ENCODE data around the gene XYLT1. TPM values are rescaled to one million over a fixed set of nuclear protein-coding genes. Genes with fewer than 3 reads are reported as not detected.

XYLT1 gene
- total and polyA plus RNA-seq, 2 of the 4 experiments (the other 2 are of a cell fraction), result 9.0 to 12.7 TPM

- dilution Hi-C loops (cut with HindIII; ENCODE audit: low sequenced_read_pairs, unreplicated experiment) (no loop called here), intact Hi-C loops (cut with micrococcal nuclease) (no loop called here), in situ Hi-C loops (cut with MboI; ENCODE audit: low sequenced_read_pairs) (loop anchor here (25.0 kb wide), 2 partner anchors 246 to 596 kb away; no protein-coding TSS in a partner anchor)
- H2AFZ ChIP-seq (replicated peaks; ENCODE audit: low read length, poor library complexity), result no peak overlapping the region
- ChIA-PET CTCF (interaction anchor here (0.9 to 1.6 kb wide), 2 partner anchors 9 to 147 kb away, joined by 4 to 9 read pairs; no protein-coding TSS in a partner anchor), POLR2A (ENCODE audit: unreplicated experiment) (no interaction called here)
- no peak overlapping the region for H4K8ac ChIP-seq (ENCODE audit: low read depth in 2 of 2, low read length in 2 of 2)
- H3K79me1 ChIP-seq (ENCODE audit: low read depth in 1 of 2, low read length in 2 of 2), result peaks cover 13 to 69% of the 10 kb centered on the region in 2 experiments
- no peak overlapping the region for H3K27ac ChIP-seq (ENCODE audit: insufficient read depth, low read length)
- H3K14ac ChIP-seq (replicated peaks; ENCODE audit: low read depth, low read length), result no peak overlapping the region
- no peak overlapping the region for H3K9ac ChIP-seq (ENCODE audit: low read depth, low read length)
- no peak overlapping the region for H4K91ac ChIP-seq (ENCODE audit: insufficient read depth, low read depth, low read length)
- H4K5ac ChIP-seq (ENCODE audit: low read depth, low read length), result no peak overlapping the region
- peaks cover 32% of the 10 kb centered on the region; the same call in 1 of the 2 replicates for H4K20me1 ChIP-seq (ENCODE audit: insufficient read depth, low read length)
- H2BK120ac ChIP-seq (ENCODE audit: low read depth, low read length), result no peak overlapping the region
- peaks cover 2% of the 10 kb centered on the region for H3K4me1 ChIP-seq (ENCODE audit: control insufficient read depth, insufficient read depth, low read length)
- WGBS, 2 experiments (ENCODE audit: extremely low coverage in 2 of 2, insufficient read length in 1 of 2), result 40% methylated on average over 3 of the region's 8 CpGs; no CpG with 5 or more reads in 1 of the 2 experiments
- no peaks in the 10 kb centered on the region for H3K9me3 ChIP-seq (ENCODE audit: control insufficient read depth, insufficient read depth, low read length)
- ATAC-seq (ENCODE audit: low read depth), result no peak
- H2BK15ac ChIP-seq (ENCODE audit: low read depth, low read length), result no peak overlapping the region
- H3K18ac ChIP-seq (ENCODE audit: low read depth, low read length), result no peak overlapping the region
- H3K4me2 ChIP-seq (ENCODE audit: low read depth, low read length), result no peak overlapping the region
- no peak overlapping the region for H3K23ac ChIP-seq (ENCODE audit: low read depth, low read length)
- no peak overlapping the region for H3K4ac ChIP-seq (ENCODE audit: low read depth, low read length)
- no peak overlapping the region for H2BK20ac ChIP-seq (ENCODE audit: low read depth, low read length)
- no peaks in the 10 kb centered on the region for H3K36me3 ChIP-seq (ENCODE audit: control insufficient read depth, insufficient read depth, low read length)
- peaks cover 17% of the 10 kb centered on the region for H3K9me1 ChIP-seq (ENCODE audit: insufficient read depth, low read length)
- BruUV-seq (replicated peaks), result no TSS peak
- H2AK5ac ChIP-seq (ENCODE audit: low read depth, low read length), result no peak overlapping the region
- H3K4me3 ChIP-seq (ENCODE audit: insufficient read depth, low read depth, low read length), result no peak overlapping the region
- no peaks in the 10 kb centered on the region for H3K27me3 ChIP-seq (ENCODE audit: control insufficient read depth, insufficient read depth, low read length)
- no peak overlapping the region for H2BK5ac ChIP-seq (ENCODE audit: low read depth, low read length, poor library complexity, severe bottlenecking)
- H2AK9ac ChIP-seq (replicated peaks; ENCODE audit: low read depth, low read length, poor library complexity), result no peak overlapping the region
- DNase-seq, result no peak
- H3K56ac ChIP-seq (ENCODE audit: extremely low read depth, insufficient read depth, low read length), result no peak overlapping the region
- no peak for TF ChIP-seq CTCF (conservative IDR thresholded peaks at IDR 0.05; ENCODE audit: low read depth, low read length)
- no peak for TF ChIP-seq ELK1 (IDR thresholded peaks at IDR 0.05; ENCODE audit: borderline replicate concordance, low read depth, low read length)
- no peak for TF ChIP-seq RFX5 (IDR thresholded peaks at IDR 0.05; ENCODE audit: low read depth, low read length)
- no peak for TF ChIP-seq SMC3 (IDR thresholded peaks at IDR 0.05; ENCODE audit: low read depth, low read length)
- TF ChIP-seq RCOR1 (IDR thresholded peaks at IDR 0.05; ENCODE audit: insufficient replicate concordance, low read length), result no peak
- TF ChIP-seq MAFK (IDR thresholded peaks at IDR 0.05; ENCODE audit: low read depth, low read length), result no peak
- TF ChIP-seq POLR2A (IDR thresholded peaks at IDR 0.05; ENCODE audit: low read depth, low read length), result no peak
- no peak for TF ChIP-seq RAD21 (IDR thresholded peaks at IDR 0.05; ENCODE audit: low read length)
- no peak for TF ChIP-seq CEBPB (IDR thresholded peaks at IDR 0.05; ENCODE audit: low read depth, low read length)
- TF ChIP-seq NFE2L2 (IDR thresholded peaks at IDR 0.05; ENCODE audit: low read depth, low read length), result no peak
- TF ChIP-seq USF2 (IDR thresholded peaks at IDR 0.05; ENCODE audit: low read depth, low read length), result no peak
- TF ChIP-seq MXI1 (IDR thresholded peaks at IDR 0.05; ENCODE audit: borderline replicate concordance, low read depth, low read length), result no peak
- no peak for TF ChIP-seq CHD1 (IDR thresholded peaks at IDR 0.05; ENCODE audit: low read depth, low read length)
- no peak for TF ChIP-seq MAZ (IDR thresholded peaks at IDR 0.05; ENCODE audit: borderline replicate concordance, low read depth, low read length)
- TF ChIP-seq BHLHE40 (IDR thresholded peaks at IDR 0.05; ENCODE audit: low read depth, low read length), result no peak
- TF ChIP-seq FOS (IDR thresholded peaks at IDR 0.05; ENCODE audit: low read depth, low read length), result no peak
These were observed 12.8 kb downstream of the XYLT1 start for GRCh38 chr16:17457997-17458396.
